Kidney (tissue), 14 donors: Measurements from ENCODE around the gene CCDC57. TPM values are rescaled to one million over a fixed set of nuclear protein-coding genes. Genes with fewer than 3 reads are reported as not detected.

ENCODE experiments used
- DNase-seq, 5 donors: peaks; one replicate each; pipeline ENCODE4 v3.0.0-alpha.2; 2013 to 2020
- FAIRE-seq: peaks from 2 replicates; lab custom pipeline; 2012; peaks lifted over from hg19 to GRCh38; lab: Jason Lieb, UNC
- H3K27ac ChIP-seq, 2 donors: one replicate each; pipeline ENCODE4 v1.7.0; 2013; ENCODE audit warnings: low read depth in 2 of 2, low read length in 2 of 2, inconsistent platforms in 1 of 2
- H3K27me3 ChIP-seq: one replicate; pipeline ENCODE4 v1.7.1; 2013; ENCODE audit warnings: low read length, inconsistent platforms; ENCODE audit not compliant: control insufficient read depth, insufficient read depth
- H3K36me3 ChIP-seq, 3 donors: one replicate each; pipeline versions ENCODE4 v1.7.0 to v1.7.1; 2013; ENCODE audit warnings: low read length in 3 of 3, control low read depth in 1 of 3, inconsistent platforms in 1 of 3; ENCODE audit not compliant: insufficient read depth in 3 of 3, control insufficient read depth in 2 of 3
- H3K4me1 ChIP-seq, 3 donors: one replicate each; pipeline versions ENCODE4 v1.7.0 to v1.7.1; 2013; ENCODE audit warnings: low read length in 3 of 3, inconsistent platforms in 1 of 3, low read depth in 1 of 3; ENCODE audit not compliant: control insufficient read depth in 2 of 3, insufficient read depth in 2 of 3
- H3K4me3 ChIP-seq, 3 donors: one replicate each; pipeline versions ENCODE4 v1.7.0 to v1.8.1; 2013; ENCODE audit warnings: low read length in 3 of 3, control low read depth in 1 of 3, inconsistent platforms in 1 of 3
- H3K9ac ChIP-seq, 3 donors: one replicate each; pipeline versions ENCODE4 v1.7.0 to v1.7.1; 2013; ENCODE audit warnings: low read length in 3 of 3, control low read depth in 1 of 3, inconsistent platforms in 1 of 3
- H3K9me3 ChIP-seq, 3 donors: one replicate each; pipeline versions ENCODE4 v1.7.0 to v1.7.1; 2013; ENCODE audit warnings: low read length in 3 of 3, control low read depth in 1 of 3, inconsistent platforms in 1 of 3; ENCODE audit not compliant: control insufficient read depth in 2 of 3, insufficient read depth in 1 of 3
- intact Hi-C: fragments of 100-400 bp; cut with DNase I; formaldehyde crosslinking; loops from one replicate; pipeline ENCODE4 v1.11.1; 2022
- polyA plus RNA-seq: library from polyadenylated mRNA; stranded (reverse); fragments of 350-450 nt; fragmentation: Illumina TruSeq; extraction: RNeasy Lipid Tissue Mini Kit (QIAGEN cat#74804); gene quantifications from one replicate; pipeline ENCODE4 v1.2.3, GENCODE V29; 2014; ENCODE audit warnings: low read depth, low replicate concordance; ENCODE audit not compliant: insufficient read depth
- total RNA-seq: library from RNA; stranded (reverse); fragmentation: NEBNext Ultra II Directional; extraction: Animal tissue kit (Norgen Biotek cat#: 25700); gene quantifications from one replicate; pipeline ENCODE4 v1.2.1, GENCODE V29; 2021
- TF ChIP-seq, protein P1 (sequence below): IDR thresholded peaks from 3 replicates; pipeline ENCODE4 v1.5.1; 2012; ENCODE audit warnings: mild to moderate bottlenecking, moderate library complexity, borderline replicate concordance; ENCODE audit not compliant: insufficient read depth; ENCODE audit errors: extremely low read depth
- donor health status: control.
- donor health status: control.
- donor health status: control.
- donor health status: control.
- donor health status: control.
- donor health status: DM: yes; HTN: yes; CAD: no.
- donor health status: Normal renal cell carcinoma (clear cell type).

The CCDC57 gene
- total and polyA plus RNA-seq, 2 donors from 2014 or later, result 46.7 to 79.4 TPM

DNA sequence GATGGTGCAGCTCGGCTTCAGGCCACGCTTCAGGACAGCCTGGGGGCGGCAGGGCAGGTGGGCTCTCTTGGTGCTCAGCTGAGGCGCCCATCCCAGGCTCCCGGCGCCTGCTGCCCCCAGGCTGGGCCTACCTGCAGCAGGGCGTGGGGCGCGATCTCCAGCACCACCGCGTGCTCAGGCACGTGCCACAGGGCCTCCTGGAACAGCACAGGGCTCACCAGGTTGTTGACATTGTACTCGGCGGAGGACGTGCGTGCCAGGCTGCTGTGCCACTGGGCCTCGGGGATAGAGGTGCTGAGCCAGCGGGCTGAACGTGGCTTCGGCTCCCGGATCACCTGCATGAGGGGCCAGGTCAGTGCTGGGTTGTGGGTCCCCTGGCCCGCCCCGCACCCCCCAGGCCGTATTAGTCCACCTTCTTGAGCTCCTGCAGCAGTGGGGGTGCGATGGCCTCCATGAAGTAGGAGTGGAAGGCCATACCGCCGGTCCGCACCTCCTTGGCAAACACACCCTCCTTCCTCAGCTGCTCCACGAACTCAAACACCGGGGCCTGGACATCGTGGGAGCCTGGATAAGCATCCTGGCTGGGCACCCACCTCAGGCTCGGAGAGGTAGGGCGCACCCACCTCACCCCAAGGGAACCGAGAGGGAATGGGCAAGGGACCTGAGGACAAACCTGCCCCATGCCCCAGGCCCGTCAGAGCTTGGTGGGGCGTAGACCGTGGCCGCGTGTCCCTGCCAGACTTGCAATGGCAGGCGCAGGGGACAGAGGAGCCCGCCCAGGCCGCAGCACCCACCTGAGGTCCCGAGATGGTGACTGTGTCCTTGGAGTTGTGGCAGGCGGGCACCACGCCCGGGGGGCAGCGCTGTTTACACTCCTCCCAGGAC, 123.6 kb downstream of the CCDC57 start:
- TF ChIP-seq, protein P1, sequence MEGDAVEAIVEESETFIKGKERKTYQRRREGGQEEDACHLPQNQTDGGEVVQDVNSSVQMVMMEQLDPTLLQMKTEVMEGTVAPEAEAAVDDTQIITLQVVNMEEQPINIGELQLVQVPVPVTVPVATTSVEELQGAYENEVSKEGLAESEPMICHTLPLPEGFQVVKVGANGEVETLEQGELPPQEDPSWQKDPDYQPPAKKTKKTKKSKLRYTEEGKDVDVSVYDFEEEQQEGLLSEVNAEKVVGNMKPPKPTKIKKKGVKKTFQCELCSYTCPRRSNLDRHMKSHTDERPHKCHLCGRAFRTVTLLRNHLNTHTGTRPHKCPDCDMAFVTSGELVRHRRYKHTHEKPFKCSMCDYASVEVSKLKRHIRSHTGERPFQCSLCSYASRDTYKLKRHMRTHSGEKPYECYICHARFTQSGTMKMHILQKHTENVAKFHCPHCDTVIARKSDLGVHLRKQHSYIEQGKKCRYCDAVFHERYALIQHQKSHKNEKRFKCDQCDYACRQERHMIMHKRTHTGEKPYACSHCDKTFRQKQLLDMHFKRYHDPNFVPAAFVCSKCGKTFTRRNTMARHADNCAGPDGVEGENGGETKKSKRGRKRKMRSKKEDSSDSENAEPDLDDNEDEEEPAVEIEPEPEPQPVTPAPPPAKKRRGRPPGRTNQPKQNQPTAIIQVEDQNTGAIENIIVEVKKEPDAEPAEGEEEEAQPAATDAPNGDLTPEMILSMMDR, result no peak
- FAIRE-seq (no peak), DNase-seq (peak in 1 of 5 donors; percentile 68)

DNA sequence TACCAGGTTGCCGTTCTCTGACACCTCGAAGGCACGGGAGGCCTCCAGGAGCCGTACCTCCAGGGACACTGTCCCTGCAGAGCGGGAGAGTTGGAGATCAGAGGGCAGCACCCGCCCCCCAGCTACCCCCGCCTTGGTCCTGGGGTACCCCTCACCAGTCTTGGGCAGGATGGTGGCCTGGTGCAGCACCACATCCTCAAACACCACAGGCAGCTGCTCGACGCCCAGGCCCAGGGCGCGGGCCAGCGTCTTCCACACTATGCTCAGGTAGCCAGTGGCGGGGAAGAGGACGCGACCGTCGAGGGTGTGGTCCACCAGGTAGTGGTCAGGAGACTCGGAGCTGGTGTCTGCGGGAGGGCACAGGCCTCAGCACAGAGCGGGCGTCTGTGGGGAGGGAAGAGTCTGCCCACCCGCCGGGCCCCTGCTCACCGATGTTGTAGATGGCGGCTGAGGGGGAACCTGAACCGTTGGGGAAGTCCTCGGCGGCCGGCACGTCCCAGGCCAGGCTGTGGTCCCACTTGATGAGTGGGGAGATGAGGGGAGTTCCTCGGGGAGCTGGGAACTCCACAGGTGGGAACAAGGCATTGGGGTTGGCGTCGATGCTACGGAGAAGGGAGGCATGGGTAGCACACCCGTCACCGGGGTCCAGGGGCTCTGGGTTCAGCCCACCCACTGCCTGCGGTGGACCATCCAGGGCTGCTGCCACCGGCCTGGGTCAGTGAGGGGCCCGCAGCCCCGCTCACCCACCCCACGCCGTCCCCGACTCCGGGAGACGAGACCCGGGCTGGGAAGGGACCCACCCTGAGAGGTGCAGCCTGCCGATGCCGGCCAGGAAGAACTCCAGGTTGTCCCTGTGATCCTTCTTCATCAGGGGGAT, 124.4 kb downstream of the CCDC57 start:
- TF ChIP-seq, protein P1, result no peak
- H3K9ac ChIP-seq, result no peak overlapping the region
- no peaks in the 10 kb centered on the region for H3K27me3 ChIP-seq

More for the DNA sequence above, 123.6 kb downstream of the CCDC57 start:
- Histone ChIP-seq H3K9me3 (no peaks in the 10 kb centered on the region), H3K27ac (no peak overlapping the region), H3K27me3 (no peaks in the 10 kb centered on the region), H3K9ac (no peak overlapping the region), H3K36me3 (peaks cover 0 to 10% (median 2%) of the 10 kb centered on the region in 3 donors), H3K4me1 (no peaks in the 10 kb centered on the region), H3K4me3 (no peak overlapping the region)
- intact Hi-C loops, result no loop called here

DNA sequence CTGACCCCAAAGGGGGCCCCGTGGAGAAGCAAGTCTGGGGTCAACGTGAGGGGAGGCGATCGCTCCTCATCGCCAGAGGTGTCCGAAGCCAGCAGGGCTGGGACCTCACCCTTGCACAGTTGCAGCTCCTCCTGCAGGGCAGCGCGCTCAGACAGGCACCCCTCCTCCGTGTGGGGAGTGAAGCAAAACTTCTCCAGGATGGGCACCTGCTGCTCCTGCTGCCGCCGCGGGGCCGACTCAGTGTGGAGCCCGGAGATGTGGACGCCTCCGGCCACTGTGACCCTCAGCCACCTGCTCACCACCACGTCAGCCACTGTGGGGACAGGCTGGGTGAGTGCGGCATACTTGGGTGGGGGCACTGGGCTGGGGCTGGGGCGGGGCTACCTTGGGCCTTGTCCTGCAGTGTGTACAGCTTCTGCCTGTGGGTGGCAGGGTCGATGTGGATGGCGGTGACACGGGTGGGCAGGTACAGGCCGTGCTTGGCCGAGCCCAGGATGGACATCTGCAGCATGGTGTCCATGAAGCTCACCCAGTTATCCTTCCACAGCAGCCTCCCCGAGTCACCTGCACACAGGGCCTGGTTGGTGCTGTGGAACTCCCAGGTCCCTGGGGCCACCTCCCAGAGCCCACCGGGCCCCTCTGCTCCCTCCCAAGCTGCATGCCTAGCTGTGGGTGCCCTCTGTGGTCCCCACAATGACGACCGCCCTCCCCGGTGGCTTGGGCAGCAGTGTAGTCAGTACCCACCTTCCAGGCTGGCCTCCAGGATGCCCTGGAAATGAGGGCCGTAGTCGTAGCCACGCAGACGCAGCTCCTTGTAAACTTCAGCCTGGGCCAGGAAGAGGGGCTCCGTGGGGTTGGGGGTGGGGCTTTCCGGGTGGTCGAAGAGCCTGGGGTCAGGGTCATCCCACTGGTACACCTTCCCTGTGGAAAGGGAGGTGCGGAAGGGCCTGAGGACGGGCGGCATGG, 125.4 kb downstream of the CCDC57 start:
- DNase-seq, result no peak
- intact Hi-C loops, result no loop called here

More for the DNA sequence above, 124.4 kb downstream of the CCDC57 start:
- FAIRE-seq, result no peak
- no peaks in the 10 kb centered on the region for H3K4me1 ChIP-seq
- H3K9me3 ChIP-seq, result no peaks in the 10 kb centered on the region
- peaks cover 0 to 10% (median 2%) of the 10 kb centered on the region in 3 donors for H3K36me3 ChIP-seq
- H3K4me3 ChIP-seq, result no peak overlapping the region
- no peak overlapping the region for H3K27ac ChIP-seq
- intact Hi-C loops, result no loop called here
- DNase-seq, result no peak

More for the DNA sequence above, 125.4 kb downstream of the CCDC57 start:
- H3K9ac ChIP-seq, result no peak overlapping the region
- peaks cover 0 to 14% (median 2%) of the 10 kb centered on the region in 3 donors for H3K36me3 ChIP-seq
- no peaks in the 10 kb centered on the region for H3K9me3 ChIP-seq
- no peak for FAIRE-seq
- no peak overlapping the region for H3K4me3 ChIP-seq
- H3K4me1 ChIP-seq, result no peaks in the 10 kb centered on the region
- TF ChIP-seq, protein P1, result no peak
- H3K27ac ChIP-seq, result no peak overlapping the region
- no peaks in the 10 kb centered on the region for H3K27me3 ChIP-seq
